ACC112 (cell line): ENCODE data around the gene DLX4.

Experiments
- H2AFZ ChIP-seq: fragments of 200-600 bp; sonication (generic); one replicate; pipeline ENCODE4 v1.6.0; 2017; ENCODE audit warnings: antibody characterized with exemption, low read length; ENCODE audit not compliant: unreplicated experiment
- H3K27ac ChIP-seq: fragments of 200-600 bp; sonication (generic); 2 replicates; pipeline ENCODE4 v1.5.1; 2014; ENCODE audit warnings: low read depth, mild to moderate bottlenecking, antibody characterized with exemption, low read length, moderate library complexity
- H3K27me3 ChIP-seq: fragments of 200-600 bp; sonication (generic); 2 replicates; pipeline ENCODE4 v1.6.1; 2014; ENCODE audit warnings: mild to moderate bottlenecking, antibody characterized with exemption, low read length, moderate library complexity, mixed read lengths; ENCODE audit not compliant: insufficient read depth
- H3K36me3 ChIP-seq: fragments of 200-600 bp; sonication (generic); 2 replicates; pipeline ENCODE4 v1.6.1; 2016; ENCODE audit warnings: mild to moderate bottlenecking, antibody characterized with exemption, low read length, moderate library complexity, mixed read lengths; ENCODE audit not compliant: insufficient read depth
- H3K4me1 ChIP-seq: fragments of 200-600 bp; sonication (generic); one replicate; pipeline ENCODE4 v1.6.1; 2016; ENCODE audit warnings: low read length, mixed read lengths; ENCODE audit not compliant: insufficient read depth, unreplicated experiment, control insufficient read depth
- H3K4me3 ChIP-seq: fragments of 200-600 bp; sonication (generic); 2 replicates; pipeline ENCODE4 v1.5.1; 2014; ENCODE audit warnings: mild to moderate bottlenecking, low read depth, low read length
- H3K79me2 ChIP-seq: fragments of 200-600 bp; sonication (generic); one replicate; pipeline ENCODE4 v1.6.0; 2016; ENCODE audit warnings: low read length; ENCODE audit not compliant: control insufficient read depth, unreplicated experiment, insufficient read depth

DLX4 gene

DNA sequence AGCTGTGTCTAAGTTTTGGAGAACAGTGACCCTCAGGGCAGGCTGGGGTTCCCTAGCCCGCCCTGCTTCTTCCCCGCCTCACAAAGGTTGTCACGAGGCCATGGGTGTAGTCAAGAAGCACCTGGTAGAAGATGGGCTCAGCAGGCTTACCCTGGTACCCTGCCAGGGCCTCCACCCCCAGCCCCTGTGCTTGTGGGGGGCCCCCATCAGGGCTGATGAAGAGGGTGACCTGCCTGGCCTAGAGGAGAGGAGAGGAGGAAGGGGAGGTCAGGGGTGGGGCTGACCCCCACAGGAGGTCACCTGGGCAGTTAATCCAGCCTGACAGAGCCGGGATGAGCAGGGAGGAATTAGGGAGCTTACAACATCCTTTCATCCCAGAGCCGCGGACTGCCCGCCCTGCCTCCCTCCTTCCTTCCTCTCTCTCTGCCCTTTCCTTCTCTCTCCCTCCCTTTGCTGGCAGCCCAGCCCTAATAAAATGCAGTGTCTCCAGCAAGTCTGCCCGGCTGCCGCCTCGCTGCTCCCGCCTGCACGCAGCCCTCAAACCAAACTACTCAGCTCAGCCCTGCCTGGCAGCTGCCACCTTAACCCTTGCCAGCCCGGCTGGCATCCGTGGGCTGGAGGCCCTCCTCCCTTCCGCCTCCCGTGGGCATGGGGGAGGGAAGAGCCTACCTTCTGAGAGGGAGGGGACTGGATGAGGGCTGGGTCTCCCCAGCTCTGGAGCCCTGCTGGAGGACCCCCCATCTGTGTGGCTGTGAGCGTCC, 18.9 kb downstream of the DLX4 start:
- no peak overlapping the region for H3K27ac ChIP-seq
- H2AFZ ChIP-seq = no peak overlapping the region
- no peaks in the 10 kb centered on the region for H3K79me2 ChIP-seq
- no peaks in the 10 kb centered on the region for H3K36me3 ChIP-seq
- no peaks in the 10 kb centered on the region for H3K4me1 ChIP-seq
- no peak overlapping the region for H3K4me3 ChIP-seq
- peaks cover 9% of the 10 kb centered on the region; the same call in 1 of the 2 replicates for H3K27me3 ChIP-seq

- no peak overlapping the region for H3K27ac ChIP-seq
- peaks cover 24% of the 10 kb centered on the region; the same call in 1 of the 2 replicates for H3K27me3 ChIP-seq
- peaks cover 5% of the 10 kb centered on the region for H3K4me1 ChIP-seq
- H3K79me2 ChIP-seq = no peaks in the 10 kb centered on the region
- H2AFZ ChIP-seq = no peak overlapping the region
- no peaks in the 10 kb centered on the region for H3K36me3 ChIP-seq
- H3K4me3 ChIP-seq = no peak overlapping the region
Measured at GRCh38 chr17:49989518-49989880, 20.5 kb downstream of the DLX4 start.

GRCh38 chr17:49990331-49990730, 21.3 kb downstream of the DLX4 start:
- Histone ChIP-seq H3K79me2 (no peaks in the 10 kb centered on the region), H3K4me3 (no peak overlapping the region), H3K36me3 (no peaks in the 10 kb centered on the region), H3K27me3 (peaks cover 32% of the 10 kb centered on the region), H3K27ac (no peak overlapping the region), H3K4me1 (peaks cover 9% of the 10 kb centered on the region), H2AFZ (no peak overlapping the region)

DNA sequence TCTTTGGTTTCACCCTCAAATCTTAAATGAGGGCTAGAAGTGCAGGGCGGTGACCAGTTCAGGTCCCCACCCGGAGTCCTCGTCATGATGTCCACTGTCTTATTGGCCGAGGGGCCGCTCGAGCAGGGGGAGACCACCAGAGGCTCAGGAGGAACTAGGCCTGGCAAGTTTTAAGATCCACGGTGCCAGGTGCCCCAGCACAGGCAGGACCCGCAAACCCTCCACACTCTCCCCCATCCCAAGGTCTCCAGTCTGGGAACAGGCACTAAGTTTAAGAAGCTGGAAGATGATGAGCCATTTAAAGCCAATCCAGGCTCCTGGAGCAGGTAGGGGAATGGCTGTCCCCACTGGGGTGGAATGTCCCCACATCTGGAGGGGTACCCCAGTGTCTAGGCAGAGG, 21.9 kb downstream of the DLX4 start:
- Histone ChIP-seq H3K4me3 (no peak overlapping the region), H3K36me3 (no peaks in the 10 kb centered on the region), H3K79me2 (no peaks in the 10 kb centered on the region), H2AFZ (no peak overlapping the region), H3K27ac (no peak overlapping the region), H3K4me1 (peaks cover 12% of the 10 kb centered on the region), H3K27me3 (peaks cover 38% of the 10 kb centered on the region)

DNA sequence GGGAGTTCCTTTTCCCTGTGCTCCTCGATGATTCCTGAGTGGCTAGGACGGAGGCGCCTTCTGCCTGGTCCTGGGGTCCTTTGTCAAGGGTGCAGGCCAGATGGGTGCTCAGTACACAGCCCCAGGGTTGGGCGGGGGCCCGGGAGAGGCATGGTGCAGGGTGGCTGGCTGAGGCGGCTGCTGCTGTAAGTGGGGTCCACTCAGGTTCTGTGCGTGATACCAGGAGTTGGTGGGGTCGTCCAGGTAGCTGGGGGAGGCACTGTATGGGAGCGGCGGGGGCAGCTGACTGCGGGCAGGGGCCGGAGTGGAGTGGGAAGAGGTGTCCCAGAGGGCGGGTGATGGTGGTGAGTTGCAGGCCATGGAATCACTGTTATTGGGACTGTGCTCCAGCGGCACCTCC, 22.4 kb downstream of the DLX4 start:
- Histone ChIP-seq H3K79me2 (no peaks in the 10 kb centered on the region), H3K4me1 (peaks cover 12% of the 10 kb centered on the region), H2AFZ (no peak overlapping the region), H3K27ac (no peak overlapping the region), H3K27me3 (peaks cover 41% of the 10 kb centered on the region), H3K36me3 (no peaks in the 10 kb centered on the region), H3K4me3 (no peak overlapping the region)

- H3K4me3 ChIP-seq = no peak overlapping the region
- no peak overlapping the region for H2AFZ ChIP-seq
- peaks cover 36% of the 10 kb centered on the region for H3K27me3 ChIP-seq
- peaks cover 15% of the 10 kb centered on the region for H3K4me1 ChIP-seq
- no peak overlapping the region for H3K27ac ChIP-seq
- H3K36me3 ChIP-seq = no peaks in the 10 kb centered on the region
- no peaks in the 10 kb centered on the region for H3K79me2 ChIP-seq
Measured at GRCh38 chr17:49992191-49992932, 23.4 kb downstream of the DLX4 start.

GRCh38 chr17:49992933-49993422, 24.0 kb downstream of the DLX4 start:
- peaks cover 15% of the 10 kb centered on the region for H3K4me1 ChIP-seq

GRCh38 chr17:49993423-49994060, 24.6 kb downstream of the DLX4 start:
- Histone ChIP-seq H3K27ac (no peak overlapping the region), H3K27me3 (peaks cover 34% of the 10 kb centered on the region), H3K4me1 (peaks cover 15% of the 10 kb centered on the region), H2AFZ (peak overlapping the region; percentile 34), H3K36me3 (no peaks in the 10 kb centered on the region), H3K4me3 (peak overlapping the region; percentile 66), H3K79me2 (no peaks in the 10 kb centered on the region)

More at GRCh38 chr17:49992933-49993422, 24.0 kb downstream of the DLX4 start:
- H2AFZ ChIP-seq = peak overlapping the region; percentile 34
- peak overlapping the region; percentile 66 for H3K4me3 ChIP-seq
- H3K36me3 ChIP-seq = no peaks in the 10 kb centered on the region
- no peak overlapping the region for H3K27ac ChIP-seq
- H3K27me3 ChIP-seq = peaks cover 34% of the 10 kb centered on the region
- H3K79me2 ChIP-seq = no peaks in the 10 kb centered on the region

DNA sequence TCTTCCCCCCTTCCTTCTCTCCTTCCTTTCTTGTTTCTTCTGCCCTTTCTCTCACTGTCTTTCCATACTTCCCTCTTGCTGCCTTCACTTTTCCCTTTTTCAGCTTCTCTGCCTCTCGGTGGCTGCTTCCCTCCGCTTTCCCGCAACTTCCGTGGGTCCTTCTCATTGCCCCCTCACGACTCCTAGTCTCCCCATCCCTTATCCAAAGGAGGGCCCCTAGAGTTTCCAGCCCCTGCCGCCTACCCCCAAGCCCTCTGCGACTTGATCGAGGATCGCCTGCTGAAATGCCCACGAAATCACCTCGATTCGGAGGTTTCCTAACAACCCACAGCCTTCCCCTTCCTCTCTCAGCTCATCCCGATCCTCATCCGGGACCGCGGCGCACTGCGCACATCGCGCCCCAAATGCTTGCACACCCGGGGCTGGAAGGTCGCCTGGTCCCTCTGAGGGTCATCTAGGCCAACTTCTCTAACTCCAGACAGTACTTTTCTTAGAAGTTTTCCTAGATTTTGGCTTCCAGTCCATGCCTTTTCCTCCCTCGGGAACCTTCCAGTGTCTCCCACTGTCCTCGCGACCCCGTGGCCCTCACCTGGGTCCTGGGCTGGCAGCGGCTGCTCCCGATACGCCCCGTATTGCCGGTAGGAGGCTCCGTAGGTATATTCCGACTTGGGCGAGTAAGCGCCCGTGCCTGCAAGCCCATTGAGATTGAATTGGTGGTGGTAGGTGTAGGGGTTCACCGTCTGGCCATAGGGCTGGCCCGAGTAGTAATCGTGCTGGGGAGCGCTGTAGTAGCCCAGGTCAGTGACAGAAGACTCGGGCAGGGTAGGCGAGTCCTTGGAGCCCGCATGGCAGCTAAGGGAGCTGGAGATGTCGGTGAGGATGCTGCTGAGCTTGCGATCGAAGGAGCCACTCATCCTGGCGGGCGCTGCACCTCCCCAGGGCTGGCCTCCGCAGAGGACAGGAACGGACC, 25.4 kb downstream of the DLX4 start:
- no peaks in the 10 kb centered on the region for H3K36me3 ChIP-seq
- H3K27ac ChIP-seq = no peak overlapping the region
- H3K27me3 ChIP-seq = peaks cover 38% of the 10 kb centered on the region
- H3K4me1 ChIP-seq = peaks cover 15% of the 10 kb centered on the region
- H3K4me3 ChIP-seq = peak overlapping the region; percentile 66
- no peaks in the 10 kb centered on the region for H3K79me2 ChIP-seq
- H2AFZ ChIP-seq = peak overlapping the region; percentile 64
